HepG2 (cell line): Measurements from ENCODE around the gene HHIPL2. TPM values are rescaled to one million over a fixed set of nuclear protein-coding genes. Genes with fewer than 3 reads are reported as not detected.
A peak's percentile ranks its signal among the peaks of the same experiment; 100 is the strongest.

Experiments
- ELF3 ChIP-seq: IDR thresholded peaks from 2 replicates; pipeline ENCODE4 v1.6.1; 2016; ENCODE audit warnings: missing genetic modification reagents, missing compliant biosample characterization
- ESRRA ChIP-seq: sonication (generic); formaldehyde crosslinking; IDR thresholded peaks from 2 replicates; pipeline ENCODE4 v1.5.1; 2020; ENCODE audit warnings: mild to moderate bottlenecking, low read depth, missing genetic modification reagents
- JDP2 ChIP-seq: sonication (generic); formaldehyde crosslinking; IDR thresholded peaks from 2 replicates; pipeline ENCODE4 v1.8.1; 2022; ENCODE audit warnings: missing genetic modification reagents, borderline replicate concordance
- KMT2B ChIP-seq: IDR thresholded peaks from 2 replicates; pipeline ENCODE4 v1.6.1; 2016; ENCODE audit warnings: missing genetic modification reagents, missing compliant biosample characterization
- LCORL ChIP-seq, 2 experiments: fragments of 450-650 bp in 1 of 2; sonication (generic) in 1 of 2; formaldehyde crosslinking in 1 of 2; IDR thresholded peaks; 2 replicates each; pipeline versions ENCODE4 v1.5.0 to v1.6.1; 2017 to 2020; ENCODE audit warnings: antibody characterized with exemption in 1 of 2, missing genetic modification reagents in 1 of 2
- MBNL3 ChIP-seq: fragments of 250-450 bp; sonication (Bioruptor Pico); conservative IDR thresholded peaks from 2 replicates; pipeline ENCODE4 v1.8.0; 2022; ENCODE audit warnings: mild to moderate bottlenecking, inconsistent platforms
- MEIS1 ChIP-seq: sonication (generic); formaldehyde crosslinking; IDR thresholded peaks from 2 replicates; pipeline ENCODE4 v1.9.0; 2021; ENCODE audit warnings: mild to moderate bottlenecking, missing genetic modification reagents, moderate library complexity, borderline replicate concordance
- PRDM10 ChIP-seq: sonication (generic); formaldehyde crosslinking; IDR thresholded peaks from 2 replicates; pipeline ENCODE4 v1.4.0; 2020; ENCODE audit warnings: low read depth, missing genetic modification reagents
- SIX1 ChIP-seq: sonication (generic); formaldehyde crosslinking; IDR thresholded peaks from 2 replicates; pipeline ENCODE4 v1.4.0; 2020; ENCODE audit warnings: missing genetic modification reagents, borderline replicate concordance
- TAF15 ChIP-seq: fragments of 200-400 bp; formaldehyde crosslinking; IDR thresholded peaks from one replicate; pipeline ENCODE4 v1.6.1; 2018; ENCODE audit warnings: mild to moderate bottlenecking, low read depth, low read length; ENCODE audit not compliant: poor library complexity, severe bottlenecking
- YEATS4 ChIP-seq: sonication (generic); formaldehyde crosslinking; IDR thresholded peaks from 2 replicates; pipeline ENCODE4 v1.4.0; 2020; ENCODE audit warnings: missing genetic modification reagents, borderline replicate concordance
- ZFP36L1 ChIP-seq: sonication (generic); formaldehyde crosslinking; IDR thresholded peaks from 2 replicates; pipeline ENCODE4 v1.8.0; 2022; ENCODE audit warnings: mild to moderate bottlenecking, missing genetic modification reagents, moderate library complexity
- ZKSCAN8 ChIP-seq: IDR thresholded peaks from 2 replicates; pipeline ENCODE4 v1.6.1; 2016; ENCODE audit warnings: borderline replicate concordance, missing genetic modification reagents, missing compliant biosample characterization
- ZNF101 ChIP-seq: sonication (generic); formaldehyde crosslinking; IDR thresholded peaks from 2 replicates; pipeline ENCODE4 v1.4.0; 2020; ENCODE audit warnings: mild to moderate bottlenecking, low read depth, missing genetic modification reagents, borderline replicate concordance
- ZNF326 ChIP-seq: sonication (generic); formaldehyde crosslinking; IDR thresholded peaks from 2 replicates; pipeline ENCODE4 v1.4.0; 2020; ENCODE audit warnings: missing genetic modification reagents, borderline replicate concordance
- ZNF446 ChIP-seq: sonication (generic); formaldehyde crosslinking; IDR thresholded peaks from 2 replicates; pipeline ENCODE4 v1.5.0; 2020; ENCODE audit warnings: mild to moderate bottlenecking, missing genetic modification reagents
- ZNF556 ChIP-seq: sonication (generic); formaldehyde crosslinking; IDR thresholded peaks from 2 replicates; pipeline ENCODE4 v1.4.0; 2020; ENCODE audit warnings: mild to moderate bottlenecking, missing genetic modification reagents, borderline replicate concordance
- ZNF891 ChIP-seq: sonication (generic); formaldehyde crosslinking; IDR thresholded peaks from 2 replicates; pipeline ENCODE4 v1.5.0; 2020; ENCODE audit warnings: mild to moderate bottlenecking, missing genetic modification reagents
- ZSCAN29 ChIP-seq: sonication (generic); formaldehyde crosslinking; conservative IDR thresholded peaks from 2 replicates; pipeline ENCODE4 v1.4.0; 2020; ENCODE audit warnings: mild to moderate bottlenecking, missing genetic modification reagents
- ZSCAN31 ChIP-seq: sonication (generic); formaldehyde crosslinking; IDR thresholded peaks from 2 replicates; pipeline ENCODE4 v1.5.0; 2020; ENCODE audit warnings: low read depth, mild to moderate bottlenecking, missing genetic modification reagents
- polyA plus RNA-seq, 8 experiments: library from polyadenylated mRNA; depleted of rRNA in 3 of 8; stranded (reverse) in 7 of 8; unstranded in 1 of 8; fragments of >200 nt; fragmentation: Illumina TruSeq in 4 of 8; extraction: Trizol in 4 of 8; gene quantifications; 2 replicates each; pipeline versions ENCODE4 v1.2.1 to v1.2.3, GENCODE V29; 2011 to 2016; ENCODE audit warnings: low read depth in 4 of 8, missing spikeins in 1 of 8, mixed read lengths in 1 of 8; ENCODE audit not compliant: insufficient read depth in 1 of 8
- total RNA-seq, 5 experiments: library from RNA; depleted of rRNA; stranded (reverse); fragments of >200 nt; fragmentation: Illumina TruSeq; extraction: Trizol; gene quantifications; 2 replicates each; pipeline ENCODE4 v1.2.3, GENCODE V29; 2016; ENCODE audit warnings: low read depth in 1 of 5
- TF ChIP-seq, protein P1 (sequence below): sonication (generic); formaldehyde crosslinking; IDR thresholded peaks from 2 replicates; pipeline ENCODE4 v1.4.0; 2020; ENCODE audit warnings: missing genetic modification reagents, borderline replicate concordance

Gene HHIPL2
- total and polyA plus RNA-seq, 2 of the 13 experiments (the other 11 are each of a cell fraction or from before 2014, with no cell fraction given): 0.53 to 1.3 TPM

- TF ChIP-seq, protein P1, sequence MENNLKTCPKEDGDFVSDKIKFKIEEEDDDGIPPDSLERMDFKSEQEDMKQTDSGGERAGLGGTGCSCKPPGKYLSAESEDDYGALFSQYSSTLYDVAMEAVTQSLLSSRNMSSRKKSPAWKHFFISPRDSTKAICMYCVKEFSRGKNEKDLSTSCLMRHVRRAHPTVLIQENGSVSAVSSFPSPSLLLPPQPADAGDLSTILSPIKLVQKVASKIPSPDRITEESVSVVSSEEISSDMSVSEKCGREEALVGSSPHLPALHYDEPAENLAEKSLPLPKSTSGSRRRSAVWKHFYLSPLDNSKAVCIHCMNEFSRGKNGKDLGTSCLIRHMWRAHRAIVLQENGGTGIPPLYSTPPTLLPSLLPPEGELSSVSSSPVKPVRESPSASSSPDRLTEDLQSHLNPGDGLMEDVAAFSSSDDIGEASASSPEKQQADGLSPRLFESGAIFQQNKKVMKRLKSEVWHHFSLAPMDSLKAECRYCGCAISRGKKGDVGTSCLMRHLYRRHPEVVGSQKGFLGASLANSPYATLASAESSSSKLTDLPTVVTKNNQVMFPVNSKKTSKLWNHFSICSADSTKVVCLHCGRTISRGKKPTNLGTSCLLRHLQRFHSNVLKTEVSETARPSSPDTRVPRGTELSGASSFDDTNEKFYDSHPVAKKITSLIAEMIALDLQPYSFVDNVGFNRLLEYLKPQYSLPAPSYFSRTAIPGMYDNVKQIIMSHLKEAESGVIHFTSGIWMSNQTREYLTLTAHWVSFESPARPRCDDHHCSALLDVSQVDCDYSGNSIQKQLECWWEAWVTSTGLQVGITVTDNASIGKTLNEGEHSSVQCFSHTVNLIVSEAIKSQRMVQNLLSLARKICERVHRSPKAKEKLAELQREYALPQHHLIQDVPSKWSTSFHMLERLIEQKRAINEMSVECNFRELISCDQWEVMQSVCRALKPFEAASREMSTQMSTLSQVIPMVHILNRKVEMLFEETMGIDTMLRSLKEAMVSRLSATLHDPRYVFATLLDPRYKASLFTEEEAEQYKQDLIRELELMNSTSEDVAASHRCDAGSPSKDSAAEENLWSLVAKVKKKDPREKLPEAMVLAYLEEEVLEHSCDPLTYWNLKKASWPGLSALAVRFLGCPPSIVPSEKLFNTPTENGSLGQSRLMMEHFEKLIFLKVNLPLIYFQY (CRISPR knock-in tag): 0 out of 2 replicates have a peak, but pooled peaks have one; percentile 51
- TF ChIP-seq ZFP36L1 (no peak), JDP2 (CRISPR knock-in tag) (no peak), TAF15 (no peak), ZKSCAN8 (CRISPR knock-in tag) (0 out of 2 replicates have a peak, but pooled peaks have one; percentile 43), ELF3 (0 out of 2 replicates have a peak, but pooled peaks have one; percentile 53), MEIS1 (CRISPR knock-in tag) (no peak), PRDM10 (CRISPR knock-in tag) (peak; percentile 91), ZNF556 (CRISPR knock-in tag) (no peak), ZNF446 (CRISPR knock-in tag) (no peak), ZNF891 (CRISPR knock-in tag) (no peak), KMT2B (CRISPR knock-in tag) (peak; percentile 96), LCORL (IDR thresholded peaks at IDR 0.05) (no peak), LCORL (CRISPR knock-in tag; IDR thresholded peaks at IDR 0.05) (peak; percentile 36), YEATS4 (CRISPR knock-in tag) (peak; percentile 64; the same call in 1 of the 2 replicates), ZNF326 (CRISPR knock-in tag) (no peak), ZNF101 (CRISPR knock-in tag) (no peak), ZSCAN31 (CRISPR knock-in tag) (no peak), MBNL3 (no peak), ZSCAN29 (CRISPR knock-in tag) (no peak), ESRRA (CRISPR knock-in tag) (no peak), SIX1 (CRISPR knock-in tag) (no peak)
These were observed 41.8 kb upstream of the HHIPL2 start, which contains the start of gene TAF1A (continued) for GRCh38 chr1:222589462-222590302.
